ENCODE results near the gene RAB44.

RAB44 gene

GRCh38 chr6:36691612-36692011 lies 6.0 kb upstream of the RAB44 start:
- Histone ChIP-seq H3K4me3 (ENCODE audit: low read depth in 1 of 2, low read length in 2 of 2) (no peak overlapping the region), H3K4me1 (ENCODE audit: insufficient read depth, low read length) (peaks cover 4% of the 10 kb centered on the region), H3K27me3 (ENCODE audit: control insufficient read depth in 1 of 2, insufficient read depth in 2 of 2, low read length in 2 of 2) (no peaks in the 10 kb centered on the region), H3K36me3 (ENCODE audit: insufficient read depth, low read length) (peaks cover 5% of the 10 kb centered on the region), H3K9ac (ENCODE audit: low read length) (no peak overlapping the region), H3K27ac (ENCODE audit: low read depth, low read length) (no peak overlapping the region), H3K9me3 (ENCODE audit: low read length) (no peaks in the 10 kb centered on the region)

- H3K27ac ChIP-seq (ENCODE audit: low read depth, low read length), result no peak overlapping the region
- H3K36me3 ChIP-seq (ENCODE audit: insufficient read depth, low read length), result no peaks in the 10 kb centered on the region
- no peak overlapping the region for H3K4me3 ChIP-seq (ENCODE audit: low read depth in 1 of 2, low read length in 2 of 2)
- H3K9ac ChIP-seq (ENCODE audit: low read length), result no peak overlapping the region
- H3K27me3 ChIP-seq (ENCODE audit: control insufficient read depth in 1 of 2, insufficient read depth in 2 of 2, low read length in 2 of 2), result no peaks in the 10 kb centered on the region
- H3K4me1 ChIP-seq (ENCODE audit: insufficient read depth, low read length), result peaks cover 4% of the 10 kb centered on the region
- H3K9me3 ChIP-seq (ENCODE audit: low read length), result no peaks in the 10 kb centered on the region
These were observed 5.4 kb upstream of the RAB44 start for GRCh38 chr6:36692220-36692619.

- Histone ChIP-seq H3K27ac (ENCODE audit: low read depth, low read length) (no peak overlapping the region), H3K27me3 (ENCODE audit: control insufficient read depth in 1 of 2, insufficient read depth in 2 of 2, low read length in 2 of 2) (no peaks in the 10 kb centered on the region), H3K36me3 (ENCODE audit: insufficient read depth, low read length) (no peaks in the 10 kb centered on the region), H3K9ac (ENCODE audit: low read length) (no peak overlapping the region), H3K9me3 (ENCODE audit: low read length) (no peaks in the 10 kb centered on the region), H3K4me1 (ENCODE audit: insufficient read depth, low read length) (peaks cover 4% of the 10 kb centered on the region), H3K4me3 (ENCODE audit: low read depth in 1 of 2, low read length in 2 of 2) (no peak overlapping the region)
These were observed 4.5 kb upstream of the RAB44 start for GRCh38 chr6:36692861-36693702.

- Histone ChIP-seq H3K4me3 (ENCODE audit: low read depth in 1 of 2, low read length in 2 of 2) (no peak overlapping the region), H3K9ac (ENCODE audit: low read length) (no peak overlapping the region), H3K27me3 (ENCODE audit: control insufficient read depth in 1 of 2, insufficient read depth in 2 of 2, low read length in 2 of 2) (no peaks in the 10 kb centered on the region), H3K36me3 (ENCODE audit: insufficient read depth, low read length) (no peaks in the 10 kb centered on the region), H3K4me1 (ENCODE audit: insufficient read depth, low read length) (peaks cover 4% of the 10 kb centered on the region), H3K9me3 (ENCODE audit: low read length) (no peaks in the 10 kb centered on the region), H3K27ac (ENCODE audit: low read depth, low read length) (no peak overlapping the region)
These were observed 3.0 kb upstream of the RAB44 start for GRCh38 chr6:36694616-36695015.

DNA sequence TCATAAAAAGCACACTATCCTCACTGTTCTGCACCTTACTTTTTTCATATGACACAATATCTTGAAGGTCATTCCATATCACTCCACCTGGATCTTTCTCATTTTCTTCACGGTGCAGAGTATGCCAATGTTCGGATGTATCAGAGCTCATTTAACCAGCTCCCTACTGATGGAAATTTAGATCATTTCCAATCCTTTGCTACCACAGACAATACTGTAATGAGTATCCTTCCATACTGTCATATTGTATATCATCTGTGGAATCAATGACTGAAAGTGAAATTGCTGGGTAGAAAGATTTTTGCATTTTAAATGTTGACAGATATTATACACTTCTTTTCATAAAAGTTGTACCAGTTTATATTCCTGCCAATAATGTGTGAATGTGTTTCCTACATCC lies 2.2 kb upstream of the RAB44 start:
- H3K9me3 ChIP-seq (ENCODE audit: low read length), result no peaks in the 10 kb centered on the region
- no peak overlapping the region for H3K27ac ChIP-seq (ENCODE audit: low read depth, low read length)
- H3K4me3 ChIP-seq (ENCODE audit: low read depth in 1 of 2, low read length in 2 of 2), result no peak overlapping the region
- H3K27me3 ChIP-seq (ENCODE audit: control insufficient read depth in 1 of 2, insufficient read depth in 2 of 2, low read length in 2 of 2), result no peaks in the 10 kb centered on the region
- no peak overlapping the region for H3K9ac ChIP-seq (ENCODE audit: low read length)
- peaks cover 4% of the 10 kb centered on the region for H3K4me1 ChIP-seq (ENCODE audit: insufficient read depth, low read length)
- H3K36me3 ChIP-seq (ENCODE audit: insufficient read depth, low read length), result no peaks in the 10 kb centered on the region

GRCh38 chr6:36698196-36698595 lies 570 bp downstream of the RAB44 start:
- no peak overlapping the region for H3K27ac ChIP-seq (ENCODE audit: low read depth, low read length)
- H3K9ac ChIP-seq (ENCODE audit: low read length), result no peak overlapping the region
- no peaks in the 10 kb centered on the region for H3K9me3 ChIP-seq (ENCODE audit: low read length)
- H3K36me3 ChIP-seq (ENCODE audit: insufficient read depth, low read length), result no peaks in the 10 kb centered on the region
- H3K4me3 ChIP-seq (ENCODE audit: low read depth in 1 of 2, low read length in 2 of 2), result no peak overlapping the region
- H3K4me1 ChIP-seq (ENCODE audit: insufficient read depth, low read length), result no peaks in the 10 kb centered on the region
- H3K27me3 ChIP-seq (ENCODE audit: control insufficient read depth in 1 of 2, insufficient read depth in 2 of 2, low read length in 2 of 2), result no peaks in the 10 kb centered on the region

GRCh38 chr6:36698871-36699271 lies 1.2 kb downstream of the RAB44 start:
- no peak overlapping the region for H3K27ac ChIP-seq (ENCODE audit: low read depth, low read length)
- no peak overlapping the region for H3K4me3 ChIP-seq (ENCODE audit: low read depth in 1 of 2, low read length in 2 of 2)
- H3K27me3 ChIP-seq (ENCODE audit: control insufficient read depth in 1 of 2, insufficient read depth in 2 of 2, low read length in 2 of 2), result no peaks in the 10 kb centered on the region
- no peaks in the 10 kb centered on the region for H3K36me3 ChIP-seq (ENCODE audit: insufficient read depth, low read length)
- no peaks in the 10 kb centered on the region for H3K4me1 ChIP-seq (ENCODE audit: insufficient read depth, low read length)
- H3K9ac ChIP-seq (ENCODE audit: low read length), result no peak overlapping the region
- H3K9me3 ChIP-seq (ENCODE audit: low read length), result no peaks in the 10 kb centered on the region

DNA sequence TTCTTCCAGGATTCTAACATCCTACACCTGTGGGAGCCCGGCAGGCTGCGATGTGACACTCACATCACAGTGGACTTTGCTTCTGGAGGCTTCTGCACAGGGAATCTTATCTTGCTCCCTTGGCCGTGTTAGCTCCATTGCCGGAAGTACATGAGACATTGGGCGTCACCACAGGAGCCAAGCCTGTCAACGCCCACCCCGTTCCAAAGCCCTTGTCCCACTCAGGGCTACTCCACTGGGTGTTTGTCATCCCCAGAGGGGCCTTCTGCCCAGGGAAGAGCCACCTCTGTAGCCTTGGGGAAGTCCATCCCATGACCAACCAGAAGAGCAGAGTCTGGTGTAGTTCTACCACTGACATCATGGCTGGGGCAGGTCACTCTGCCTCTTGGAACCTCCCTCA lies 1.7 kb downstream of the RAB44 start:
- H3K27me3 ChIP-seq (ENCODE audit: control insufficient read depth in 1 of 2, insufficient read depth in 2 of 2, low read length in 2 of 2), result no peaks in the 10 kb centered on the region

GRCh38 chr6:36700071-36700812 lies 2.6 kb downstream of the RAB44 start:
- H3K9me3 ChIP-seq (ENCODE audit: low read length), result no peaks in the 10 kb centered on the region
- H3K9ac ChIP-seq (ENCODE audit: low read length), result no peak overlapping the region
- H3K4me1 ChIP-seq (ENCODE audit: insufficient read depth, low read length), result no peaks in the 10 kb centered on the region
- no peak overlapping the region for H3K27ac ChIP-seq (ENCODE audit: low read depth, low read length)
- H3K36me3 ChIP-seq (ENCODE audit: insufficient read depth, low read length), result no peaks in the 10 kb centered on the region
- H3K4me3 ChIP-seq (ENCODE audit: low read depth in 1 of 2, low read length in 2 of 2), result no peak overlapping the region
- H3K27me3 ChIP-seq (ENCODE audit: control insufficient read depth in 1 of 2, insufficient read depth in 2 of 2, low read length in 2 of 2), result no peaks in the 10 kb centered on the region

More for the DNA sequence above, 1.7 kb downstream of the RAB44 start:
- H3K4me3 ChIP-seq (ENCODE audit: low read depth in 1 of 2, low read length in 2 of 2), result no peak overlapping the region
- no peaks in the 10 kb centered on the region for H3K4me1 ChIP-seq (ENCODE audit: insufficient read depth, low read length)
- H3K9me3 ChIP-seq (ENCODE audit: low read length), result no peaks in the 10 kb centered on the region
- H3K9ac ChIP-seq (ENCODE audit: low read length), result no peak overlapping the region
- H3K36me3 ChIP-seq (ENCODE audit: insufficient read depth, low read length), result no peaks in the 10 kb centered on the region
- no peak overlapping the region for H3K27ac ChIP-seq (ENCODE audit: low read depth, low read length)

GRCh38 chr6:36700831-36701230 lies 3.2 kb downstream of the RAB44 start:
- Histone ChIP-seq H3K27ac (ENCODE audit: low read depth, low read length) (no peak overlapping the region), H3K9ac (ENCODE audit: low read length) (no peak overlapping the region), H3K4me1 (ENCODE audit: insufficient read depth, low read length) (no peaks in the 10 kb centered on the region), H3K9me3 (ENCODE audit: low read length) (no peaks in the 10 kb centered on the region), H3K36me3 (ENCODE audit: insufficient read depth, low read length) (no peaks in the 10 kb centered on the region), H3K27me3 (ENCODE audit: control insufficient read depth in 1 of 2, insufficient read depth in 2 of 2, low read length in 2 of 2) (no peaks in the 10 kb centered on the region), H3K4me3 (ENCODE audit: low read depth in 1 of 2, low read length in 2 of 2) (no peak overlapping the region)

DNA sequence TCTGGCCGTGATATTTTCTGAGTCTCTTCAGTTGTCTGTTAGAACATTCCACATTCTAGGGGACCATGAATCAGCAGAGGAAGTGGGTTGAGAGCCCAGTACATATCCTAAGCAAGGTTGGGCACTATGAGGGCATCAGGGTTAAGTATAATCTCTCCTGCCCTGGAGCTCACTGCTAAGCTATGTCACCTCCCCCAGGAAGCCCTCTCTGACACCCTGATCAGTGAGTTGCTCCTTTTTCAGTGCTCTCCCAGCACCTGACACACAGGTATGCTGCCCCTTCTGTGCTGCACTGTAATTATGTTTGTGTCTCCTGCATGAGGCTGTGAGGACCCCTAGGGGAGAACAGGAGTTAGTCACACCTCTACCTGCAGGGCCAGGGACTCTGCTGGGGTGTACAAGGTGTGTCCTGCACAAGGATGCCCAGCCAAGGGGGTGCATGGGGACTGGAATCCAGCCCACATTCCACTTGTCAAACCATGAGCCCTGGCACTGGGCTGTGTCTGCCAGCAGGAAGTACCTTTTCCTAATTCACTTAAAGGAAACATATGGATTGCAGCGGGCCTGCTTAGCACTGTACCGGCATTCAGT lies 3.9 kb downstream of the RAB44 start:
- Histone ChIP-seq H3K27ac (ENCODE audit: low read depth, low read length) (no peak overlapping the region), H3K9ac (ENCODE audit: low read length) (no peak overlapping the region), H3K4me1 (ENCODE audit: insufficient read depth, low read length) (no peaks in the 10 kb centered on the region), H3K4me3 (ENCODE audit: low read depth in 1 of 2, low read length in 2 of 2) (no peak overlapping the region), H3K27me3 (ENCODE audit: control insufficient read depth in 1 of 2, insufficient read depth in 2 of 2, low read length in 2 of 2) (no peaks in the 10 kb centered on the region), H3K9me3 (ENCODE audit: low read length) (no peaks in the 10 kb centered on the region), H3K36me3 (ENCODE audit: insufficient read depth, low read length) (no peaks in the 10 kb centered on the region)

All from muscle layer of colon (tissue), 2 donors.